Embryonic facial prominence (tissue), 1 donor: ENCODE results near the gene CAMSAP3.

Experiments
- DNase-seq: peaks from one replicate; pipeline ENCODE4 v3.0.0-alpha.2; 2016; ENCODE audit errors: extremely low spot score

CAMSAP3 gene

GRCh38 chr19:7611541-7612279 lies 16.0 kb downstream of the CAMSAP3 start:
- DNase-seq: no peak

- DNase-seq: no peak
These were observed 16.9 kb downstream of the CAMSAP3 start for GRCh38 chr19:7612282-7613274.

DNA sequence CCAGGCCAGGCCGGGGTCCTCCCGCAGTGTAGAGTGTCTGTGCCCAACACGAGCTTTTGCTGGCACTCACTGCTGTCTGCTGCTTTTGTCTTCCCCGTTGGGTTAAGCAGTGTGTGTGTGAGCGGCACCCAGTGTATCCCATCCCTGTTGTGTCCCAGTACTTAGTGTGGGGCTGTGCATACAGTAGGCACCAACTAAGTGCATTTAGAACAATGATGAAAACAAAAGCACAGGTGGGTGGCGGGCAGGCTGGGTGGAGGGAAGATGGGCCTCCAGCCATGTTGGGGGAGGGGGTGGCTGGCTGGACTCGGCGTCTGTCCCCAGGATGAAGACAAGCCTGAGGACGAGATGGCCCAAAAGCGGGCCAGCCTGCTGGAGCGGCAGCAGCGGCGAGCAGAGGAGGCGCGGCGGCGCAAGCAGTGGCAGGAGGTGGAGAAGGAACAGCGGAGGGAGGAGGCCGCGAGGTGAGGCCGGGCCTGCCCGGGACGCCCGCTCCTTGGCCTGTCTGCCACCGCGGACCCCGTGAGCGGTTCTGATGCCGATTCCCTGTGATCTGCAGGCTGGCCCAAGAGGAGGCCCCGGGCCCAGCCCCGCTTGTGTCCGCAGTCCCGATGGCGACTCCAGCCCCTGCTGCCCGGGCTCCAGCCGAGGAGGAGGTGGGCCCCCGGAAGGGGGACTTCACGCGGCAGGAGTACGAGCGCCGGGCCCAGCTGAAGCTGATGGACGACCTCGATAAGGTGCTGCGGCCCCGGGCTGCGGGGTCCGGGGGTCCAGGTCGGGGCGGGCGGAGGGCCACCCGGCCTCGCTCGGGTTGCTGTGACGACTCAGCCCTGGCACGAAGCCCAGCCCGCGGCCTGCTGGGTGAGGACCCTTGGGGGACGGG lies 19.4 kb downstream of the CAMSAP3 start:
- no peak for DNase-seq

- no peak for DNase-seq
These were observed 21.5 kb downstream of the CAMSAP3 start for GRCh38 chr19:7617172-7617571.

GRCh38 chr19:7617735-7618134 lies 22.1 kb downstream of the CAMSAP3 start:
- no peak for DNase-seq

GRCh38 chr19:7618348-7618747 lies 22.7 kb downstream of the CAMSAP3 start:
- DNase-seq: no peak

GRCh38 chr19:7618771-7619510 lies 23.3 kb downstream of the CAMSAP3 start:
- no peak for DNase-seq

DNA sequence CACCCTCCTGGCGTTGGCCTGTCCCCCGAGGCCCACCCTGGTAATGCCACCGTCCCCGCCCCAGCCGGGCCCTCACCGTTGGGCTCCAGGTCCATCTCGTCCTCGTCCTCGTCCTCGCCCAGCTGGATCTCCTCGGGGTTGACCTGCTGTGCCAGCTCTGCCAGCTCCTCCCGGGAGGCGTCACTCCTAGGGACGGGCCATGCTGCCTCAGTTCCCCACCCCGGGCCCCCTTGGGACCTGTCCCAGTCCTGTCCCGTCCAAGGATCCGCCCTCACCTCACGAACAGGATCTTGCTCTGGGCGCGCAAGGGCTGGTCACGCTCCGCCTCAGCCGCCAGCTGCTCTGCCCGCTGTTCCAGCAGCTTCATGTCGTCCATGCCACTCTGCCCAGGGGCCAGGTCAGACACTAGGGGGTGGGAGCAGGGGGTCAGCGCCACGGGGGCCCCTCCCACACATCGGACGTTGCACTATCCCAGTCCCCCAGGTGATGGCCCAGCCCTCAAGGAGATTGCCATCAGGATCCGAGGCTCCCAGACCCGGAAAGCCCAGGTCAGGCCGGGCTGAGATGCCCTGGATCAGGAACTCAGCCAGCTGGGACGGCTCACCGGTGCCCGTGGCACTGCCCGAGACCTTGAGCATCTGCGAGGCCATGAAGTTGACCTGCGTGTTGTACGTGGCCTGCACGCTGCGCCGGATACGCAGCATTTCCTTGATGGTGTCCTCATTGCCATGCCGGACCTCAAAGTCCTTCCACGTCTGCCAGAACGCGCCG lies 24.2 kb downstream of the CAMSAP3 start:
- DNase-seq: no peak

GRCh38 chr19:7620442-7621412 lies 25.1 kb downstream of the CAMSAP3 start:
- no peak for DNase-seq

DNA sequence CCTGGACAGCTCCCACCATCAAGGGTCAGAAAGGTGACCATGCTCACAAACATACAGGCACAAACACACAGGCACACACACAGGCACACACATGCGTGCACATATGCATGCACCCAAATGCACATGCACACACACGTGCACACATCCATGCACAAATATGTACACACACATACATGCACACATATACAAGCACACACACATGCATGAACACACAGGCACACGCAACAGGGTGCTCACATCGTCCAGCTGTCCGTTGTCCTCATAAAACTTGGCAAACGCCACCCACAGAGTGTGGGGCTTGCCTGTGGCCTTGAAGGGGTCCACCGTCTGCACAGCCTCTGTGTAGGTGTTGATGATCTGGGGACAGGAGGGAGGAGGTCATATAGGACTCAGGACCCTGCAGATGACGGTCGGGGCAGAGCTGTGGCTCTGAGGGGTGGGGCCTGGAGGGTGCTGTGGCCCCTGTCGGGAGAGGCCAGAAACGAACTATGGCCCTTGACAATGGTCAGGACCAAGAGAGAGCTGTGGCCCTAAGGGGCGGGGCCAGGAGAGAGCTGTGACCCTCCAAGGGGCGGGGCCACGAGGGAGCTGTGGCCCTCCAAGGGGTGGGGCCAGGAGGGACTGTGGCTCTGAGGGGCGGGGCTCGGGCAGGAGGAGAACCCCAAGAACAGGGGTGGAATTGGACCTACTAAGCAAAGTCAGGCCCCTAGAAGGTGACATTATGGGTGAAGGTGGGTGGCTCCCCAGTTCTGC lies 27.4 kb downstream of the CAMSAP3 start:
- no peak for DNase-seq

DNA sequence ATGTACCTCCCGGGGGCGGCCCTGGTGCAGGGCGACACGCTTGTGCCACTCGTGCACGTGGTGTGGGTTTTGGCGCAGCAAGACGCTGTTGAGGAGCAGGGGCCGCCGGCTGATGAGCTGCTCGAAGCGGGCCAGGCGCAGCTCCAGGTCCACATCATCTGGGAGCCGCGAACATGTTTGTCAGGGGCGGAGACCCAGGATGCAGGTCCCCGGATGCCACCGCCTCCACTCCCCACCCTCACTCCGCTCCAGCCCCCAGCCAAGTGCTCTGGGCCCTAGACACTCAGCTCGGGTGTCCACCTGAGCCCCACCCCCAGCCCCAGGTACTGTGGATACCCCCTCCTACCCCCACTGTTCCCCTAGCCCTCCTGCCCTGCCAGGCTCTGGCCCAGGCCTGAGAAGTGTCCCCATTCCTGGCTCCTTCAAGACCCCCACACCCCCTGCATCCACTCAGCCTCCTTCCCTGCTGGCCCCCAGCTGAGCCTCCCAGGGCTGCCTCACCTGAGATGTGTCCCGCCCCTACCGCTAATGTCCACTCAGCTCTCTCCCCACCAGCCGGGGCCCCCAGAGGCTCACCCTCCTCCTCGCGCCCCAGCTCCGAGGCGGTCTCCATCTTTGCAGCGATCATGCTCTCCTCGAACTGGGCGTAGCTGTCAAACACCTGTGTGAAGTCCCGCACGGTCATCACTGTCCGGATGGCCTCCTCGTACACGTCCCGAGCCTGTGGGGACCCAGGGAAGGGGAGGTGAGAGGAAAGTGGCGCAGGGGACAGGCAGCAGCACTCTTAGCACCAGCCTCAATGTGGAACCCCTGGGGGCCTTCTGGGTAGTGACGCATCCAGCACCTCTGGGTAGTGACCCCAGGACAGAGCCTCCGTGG lies 28.3 kb downstream of the CAMSAP3 start:
- no peak for DNase-seq

DNA sequence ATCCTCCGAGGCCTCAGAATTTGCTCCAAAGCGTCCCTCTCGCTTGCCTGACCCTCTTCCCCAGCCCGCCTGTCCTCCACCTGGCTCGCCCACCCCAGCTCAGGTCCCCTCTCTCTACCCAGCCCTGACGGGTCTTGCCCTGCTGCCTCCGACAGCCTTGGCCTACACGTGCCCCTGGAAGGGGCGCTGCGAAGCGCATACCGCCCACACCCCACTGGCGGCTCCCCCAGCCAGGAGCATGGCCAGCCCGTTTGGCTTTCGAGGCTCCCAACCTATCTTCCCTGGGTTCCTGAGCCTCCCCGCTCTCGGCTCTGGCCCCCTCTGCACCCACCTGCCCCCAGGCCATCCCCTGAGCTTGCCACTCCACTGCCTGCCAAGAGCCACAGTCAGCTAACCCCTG lies 29.1 kb downstream of the CAMSAP3 start:
- DNase-seq: no peak

- DNase-seq: no peak
These were observed 30.2 kb downstream of the CAMSAP3 start for GRCh38 chr19:7625763-7626372.

DNA sequence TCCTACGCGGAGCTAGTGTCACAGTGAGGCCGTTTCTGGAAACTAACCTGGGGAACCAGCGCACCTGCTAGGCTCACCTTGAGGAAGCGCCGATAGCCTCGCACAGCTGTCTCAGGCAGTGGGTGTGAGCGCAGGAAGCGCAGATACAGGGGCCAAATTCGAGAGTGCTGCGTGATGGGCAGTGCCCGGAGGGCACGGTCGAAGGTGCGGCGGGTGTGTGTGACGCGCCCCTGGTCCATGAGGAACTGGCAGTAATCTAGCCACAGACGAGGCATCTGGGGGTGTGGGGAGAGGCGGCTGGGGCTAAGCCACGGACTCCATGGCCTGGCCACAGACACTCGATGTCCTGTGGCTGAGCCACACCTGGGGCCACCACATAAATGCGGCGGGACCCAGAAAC lies 31.5 kb downstream of the CAMSAP3 start:
- no peak for DNase-seq

DNA sequence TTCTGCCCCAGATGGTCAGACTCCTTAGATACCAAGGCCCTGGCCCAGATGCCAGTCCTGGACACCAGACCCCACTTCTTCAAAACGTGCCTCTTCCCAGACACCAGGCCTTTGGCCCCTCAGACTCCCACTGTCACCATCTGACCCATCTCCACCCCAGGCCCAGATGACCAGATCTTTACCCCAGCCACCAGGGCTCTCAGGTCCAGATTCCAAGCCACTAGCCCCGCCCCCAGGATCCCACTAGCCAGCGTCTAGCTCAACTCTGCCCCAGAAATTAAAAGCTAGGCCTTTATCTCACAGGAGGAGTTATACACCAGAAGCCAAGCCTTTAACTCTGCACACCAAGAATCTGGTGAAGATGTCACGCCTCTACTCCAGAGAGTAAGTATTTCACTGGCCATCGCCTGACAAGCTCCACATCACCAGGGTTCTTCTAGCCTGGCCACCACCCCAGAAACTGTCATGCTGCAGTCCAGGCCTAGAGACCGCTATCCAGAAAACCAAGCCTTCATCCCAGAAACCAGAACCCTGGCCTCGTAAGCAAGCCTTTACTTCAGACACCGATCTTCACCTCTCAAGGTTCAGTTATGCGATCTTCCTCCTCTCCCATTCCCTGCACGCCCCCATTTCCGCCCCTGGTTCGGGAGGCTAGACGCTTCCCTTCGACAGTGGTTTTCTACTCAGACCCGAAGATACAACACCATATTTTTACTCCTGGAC lies 33.1 kb downstream of the CAMSAP3 start:
- DNase-seq: no peak

- peak; percentile 99 for DNase-seq
These were observed 33.8 kb downstream of the CAMSAP3 start, which contains the start of the genes PET100 and XAB2 for GRCh38 chr19:7629347-7630054. TSS of gene PET100 (plus strand) at chr19:7629793. CDS start at chr19:7629834, 41 bp downstream. TSS of gene XAB2 (minus strand) at chr19:7629545. CDS start at chr19:7629527, 18 bp downstream.
